Measurements from ENCODE around the gene COL9A3.
"Not testable (repeated sequence)": the region's sequence is repeated elsewhere in the genome, so short reads cannot be mapped to it uniquely, and the experiment has no call there.

The COL9A3 gene

GRCh38 chr20:62832951-62833391 is 16.1 kb downstream of the COL9A3 start:
- DNase-seq (ENCODE audit: extremely low read depth in 1 of 2, low read depth in 1 of 2) = no peak

- no peak for DNase-seq (ENCODE audit: extremely low read depth in 1 of 2, low read depth in 1 of 2)
Measured at GRCh38 chr20:62834967-62835730, 18.3 kb downstream of the COL9A3 start.

- DNase-seq (ENCODE audit: extremely low read depth in 1 of 2, low read depth in 1 of 2) = no peak
Measured at GRCh38 chr20:62835931-62836861, 19.3 kb downstream of the COL9A3 start.

- no peak for DNase-seq (ENCODE audit: extremely low read depth in 1 of 2, low read depth in 1 of 2)
Measured at GRCh38 chr20:62836967-62837490, 20.2 kb downstream of the COL9A3 start.

DNA sequence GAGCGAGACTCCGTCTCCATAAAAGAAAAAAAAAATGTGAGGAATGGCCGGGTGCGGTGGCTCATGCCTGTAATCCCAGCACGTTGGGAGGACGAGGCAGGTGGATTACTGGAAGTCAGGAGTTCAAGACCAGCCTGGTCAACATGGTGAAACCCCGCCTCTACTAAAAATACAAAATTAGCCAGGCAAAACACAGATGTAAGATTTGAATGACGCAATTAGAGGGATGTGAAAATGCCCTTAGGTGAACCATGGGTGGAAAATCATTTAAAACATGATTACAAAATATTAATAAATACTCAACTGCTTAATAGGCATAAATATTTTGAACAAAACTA is 20.9 kb downstream of the COL9A3 start:
- DNase-seq (ENCODE audit: extremely low read depth in 1 of 2, low read depth in 1 of 2) = no peak

DNA sequence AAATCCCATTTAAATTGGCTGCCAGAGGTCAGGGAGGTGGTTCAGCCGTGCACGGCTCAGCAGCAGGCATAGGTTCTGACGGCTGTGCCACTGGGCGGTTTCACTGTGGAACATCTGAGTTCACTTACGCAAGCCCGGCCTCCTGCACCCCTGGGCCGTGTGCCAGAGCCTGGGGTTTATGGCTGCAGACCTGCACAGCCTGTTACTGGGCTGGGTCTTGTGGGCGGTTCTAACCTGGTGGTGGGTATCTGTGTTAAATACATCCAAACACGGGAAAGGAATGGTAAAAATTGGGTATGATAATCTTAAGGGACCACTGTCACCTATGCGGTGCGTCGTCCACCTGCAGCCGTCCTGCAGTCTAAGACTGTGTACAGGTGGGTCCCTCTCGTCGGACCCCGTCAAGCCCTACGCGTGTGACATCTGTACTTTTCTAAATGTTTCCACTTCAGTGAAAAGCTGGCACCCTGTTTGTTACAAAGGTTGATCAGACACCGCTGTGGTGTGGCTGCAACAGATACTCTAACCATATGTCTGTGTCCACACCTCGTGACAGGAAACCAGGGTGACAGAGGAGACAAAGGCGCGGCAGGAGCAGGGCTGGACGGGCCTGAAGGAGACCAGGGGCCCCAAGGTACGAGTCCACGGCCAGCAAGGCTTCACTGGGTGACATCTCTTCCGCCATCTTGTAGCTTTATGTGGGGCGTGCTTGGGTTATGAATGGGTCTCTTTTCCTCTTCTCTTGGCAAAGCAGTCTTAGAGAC is 21.5 kb downstream of the COL9A3 start:
- no peak for DNase-seq (ENCODE audit: extremely low read depth in 1 of 2, low read depth in 1 of 2)

- DNase-seq (ENCODE audit: extremely low read depth in 1 of 2, low read depth in 1 of 2) = no peak
Measured at GRCh38 chr20:62839261-62839660, 22.4 kb downstream of the COL9A3 start.

DNA sequence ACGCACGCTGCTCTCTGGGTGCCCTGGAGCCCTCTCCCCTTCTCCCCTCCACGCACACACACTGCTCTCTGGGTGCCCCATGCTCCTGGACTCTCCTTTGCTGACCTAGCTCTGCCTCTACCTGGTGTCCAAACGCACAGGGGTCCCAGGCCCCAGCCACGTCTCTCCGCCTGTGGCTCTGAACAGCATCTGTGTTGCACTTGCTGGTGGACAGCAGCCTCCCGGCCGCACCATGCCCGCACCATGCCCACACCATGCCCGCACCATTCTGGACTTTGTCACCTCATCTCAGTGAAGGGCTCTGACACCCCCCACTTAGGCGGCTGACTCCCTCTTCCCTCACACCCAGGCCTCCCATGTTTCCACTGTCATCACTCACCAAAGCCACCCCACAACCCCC is 23.0 kb downstream of the COL9A3 start:
- no peak for DNase-seq (ENCODE audit: extremely low read depth in 1 of 2, low read depth in 1 of 2)

DNA sequence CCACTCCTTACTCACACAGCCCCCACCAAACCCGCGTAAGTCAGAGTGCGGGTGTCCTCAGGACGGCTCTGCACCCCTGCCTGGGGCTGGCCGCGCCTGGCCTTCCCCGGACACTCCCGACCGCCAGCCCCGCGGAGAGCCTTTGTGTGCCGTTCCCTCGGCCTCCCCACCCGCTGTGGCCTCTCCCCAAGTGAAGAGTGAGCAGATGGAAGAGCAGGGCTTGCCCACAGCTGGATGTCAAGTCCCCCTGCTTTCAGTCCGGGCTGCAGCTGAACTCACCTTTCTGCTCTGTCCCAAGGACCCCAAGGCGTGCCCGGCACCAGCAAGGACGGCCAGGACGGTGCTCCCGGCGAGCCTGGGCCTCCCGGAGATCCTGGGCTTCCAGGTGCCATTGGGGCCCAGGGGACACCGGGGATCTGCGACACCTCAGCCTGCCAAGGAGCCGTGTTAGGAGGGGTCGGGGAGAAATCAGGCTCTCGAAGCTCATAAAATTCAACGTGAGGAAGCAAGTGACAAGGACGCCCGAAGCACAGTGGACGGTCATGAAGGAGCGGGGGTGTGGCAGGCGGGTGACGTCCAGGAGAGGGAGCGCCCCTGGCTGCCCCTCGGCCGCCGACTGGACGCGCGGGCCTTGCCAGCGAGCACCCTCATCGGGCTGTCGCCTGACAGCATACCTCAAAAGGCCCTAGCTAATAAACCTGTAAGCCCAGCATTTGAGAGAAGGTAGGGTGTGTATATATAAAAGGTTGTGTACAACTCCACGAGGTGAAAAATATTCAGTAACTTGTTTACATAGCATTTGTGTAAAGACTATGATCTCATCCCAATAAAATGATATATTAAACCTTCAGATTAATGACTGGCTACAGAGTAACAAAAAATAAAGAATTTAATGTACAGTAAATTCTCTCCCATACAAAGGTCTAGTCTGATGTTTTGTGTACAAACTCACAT is 23.7 kb downstream of the COL9A3 start:
- DNase-seq (ENCODE audit: extremely low read depth in 1 of 2, low read depth in 1 of 2) = no peak

- DNase-seq (ENCODE audit: extremely low read depth in 1 of 2, low read depth in 1 of 2) = no peak
Measured at GRCh38 chr20:62841705-62842212, 24.9 kb downstream of the COL9A3 start.

- DNase-seq (ENCODE audit: extremely low read depth in 1 of 2, low read depth in 1 of 2) = no peak
Measured at GRCh38 chr20:62843656-62844055, 26.8 kb downstream of the COL9A3 start.

DNA sequence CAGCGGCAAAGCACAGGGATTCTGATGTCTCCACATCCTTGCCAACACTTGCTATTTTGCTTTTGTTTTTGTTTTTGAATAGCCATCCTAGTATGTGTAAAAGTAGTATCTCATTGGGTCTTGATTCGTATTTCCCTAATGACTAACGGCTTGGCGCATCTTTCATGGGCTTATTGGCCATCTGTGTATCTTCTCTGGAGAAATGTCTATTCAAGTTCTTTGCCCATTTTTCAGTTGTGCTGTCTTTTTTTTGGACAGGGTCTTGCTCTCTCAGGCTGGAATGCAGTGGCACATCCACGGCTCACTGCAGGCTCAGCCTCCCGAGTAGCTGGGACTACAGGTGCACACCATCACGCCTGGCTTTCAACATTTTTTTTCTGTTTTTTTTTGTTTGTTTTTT is 27.3 kb downstream of the COL9A3 start:
- no peak for DNase-seq (ENCODE audit: extremely low read depth in 1 of 2, low read depth in 1 of 2)

GRCh38 chr20:62845416-62846160 is 28.7 kb downstream of the COL9A3 start:
- DNase-seq (ENCODE audit: extremely low read depth in 1 of 2, low read depth in 1 of 2) = no peak

GRCh38 chr20:62846166-62846890 is 29.5 kb downstream of the COL9A3 start:
- no peak for DNase-seq (ENCODE audit: extremely low read depth in 1 of 2, low read depth in 1 of 2)

DNA sequence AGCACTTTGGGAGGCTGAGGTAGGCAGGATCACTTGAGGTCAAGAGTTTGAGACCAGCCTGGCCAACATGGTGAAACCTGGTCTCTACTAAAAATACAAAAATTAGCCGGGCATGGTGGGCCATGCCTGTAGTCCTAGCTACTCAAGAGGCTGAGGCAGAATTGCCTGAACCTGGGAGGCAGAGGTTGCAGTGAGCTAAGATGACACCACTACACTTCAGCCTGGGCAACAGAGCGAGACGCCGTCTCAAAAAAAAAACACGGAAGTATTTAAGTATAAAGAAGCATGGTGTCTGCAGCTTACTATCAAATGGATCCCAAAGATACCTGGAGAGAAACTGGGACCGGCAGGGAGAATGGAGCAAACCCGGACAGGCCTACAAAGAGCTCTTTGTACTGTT is 32.1 kb downstream of the COL9A3 start:
- not testable (repeated sequence) for DNase-seq (ENCODE audit: extremely low read depth in 1 of 2, low read depth in 1 of 2)

- DNase-seq (ENCODE audit: extremely low read depth in 1 of 2, low read depth in 1 of 2) = no peak
Measured at GRCh38 chr20:62849431-62849830, 32.6 kb downstream of the COL9A3 start.

- DNase-seq (ENCODE audit: extremely low read depth in 1 of 2, low read depth in 1 of 2) = no peak
Measured at GRCh38 chr20:62850333-62850974, 33.6 kb downstream of the COL9A3 start.

DNA sequence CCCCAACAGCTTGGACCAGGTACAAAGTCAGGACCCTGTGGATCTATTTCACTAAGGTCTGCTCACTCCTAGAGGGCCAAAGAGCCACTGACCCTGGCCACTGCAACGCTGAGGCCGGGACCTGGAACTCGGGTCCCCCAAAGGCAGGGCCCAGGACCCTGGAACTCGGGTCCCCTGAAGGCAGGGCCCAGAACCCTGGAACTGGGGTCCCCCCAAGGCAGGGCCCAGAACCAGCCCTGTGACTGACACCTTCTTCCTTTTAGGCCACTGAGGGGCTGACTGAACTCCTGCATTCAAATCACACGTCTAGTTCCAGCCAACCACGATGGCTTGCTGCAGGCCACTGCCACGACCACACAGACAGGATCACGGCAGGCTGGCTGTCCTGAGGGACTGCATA is 35.3 kb downstream of the COL9A3 start:
- no peak for DNase-seq (ENCODE audit: extremely low read depth in 1 of 2, low read depth in 1 of 2)
